HT-29 (cell line): ENCODE data around the gene FJX1. TPM values are rescaled to one million over a fixed set of nuclear protein-coding genes. Genes with fewer than 3 reads are reported as not detected.
"Not testable (repeated sequence)": the region's sequence is repeated elsewhere in the genome, so short reads cannot be mapped to it uniquely, and the experiment has no call there.

ENCODE experiments used
- DNase-seq: peaks from one replicate; pipeline ENCODE4 v3.0.0-alpha.2; 2015; ENCODE audit warnings: low spot score
- total RNA-seq: library from RNA; depleted of rRNA; stranded (reverse); fragments of >200 nt; shearing (Covaris generic); gene quantifications from 2 replicates; pipeline ENCODE4 v1.2.3, GENCODE V29; 2014

FJX1 gene
- total RNA-seq, 1 experiment from 2014 or later, result 6.1 TPM

DNA sequence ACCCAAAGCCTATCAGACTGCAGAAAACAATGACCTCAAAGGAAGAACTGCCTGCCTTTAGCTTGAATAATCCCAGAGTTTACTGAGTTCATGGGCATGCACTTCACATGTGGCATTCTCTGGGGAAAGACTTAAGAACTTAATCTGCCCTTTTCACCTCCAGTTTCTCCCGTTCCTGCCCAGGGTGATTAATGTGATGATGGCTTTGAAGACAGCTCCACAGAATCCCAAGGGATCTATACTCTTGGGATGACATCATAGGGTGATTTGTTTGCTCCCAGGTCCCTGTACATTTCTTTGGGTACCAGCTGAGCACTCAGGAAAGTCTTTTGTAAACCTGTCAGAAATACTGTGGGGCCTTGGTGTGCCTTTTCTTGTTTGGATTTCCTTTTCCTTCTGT is 14.0 kb downstream of the FJX1 start:
- DNase-seq, result no peak

DNA sequence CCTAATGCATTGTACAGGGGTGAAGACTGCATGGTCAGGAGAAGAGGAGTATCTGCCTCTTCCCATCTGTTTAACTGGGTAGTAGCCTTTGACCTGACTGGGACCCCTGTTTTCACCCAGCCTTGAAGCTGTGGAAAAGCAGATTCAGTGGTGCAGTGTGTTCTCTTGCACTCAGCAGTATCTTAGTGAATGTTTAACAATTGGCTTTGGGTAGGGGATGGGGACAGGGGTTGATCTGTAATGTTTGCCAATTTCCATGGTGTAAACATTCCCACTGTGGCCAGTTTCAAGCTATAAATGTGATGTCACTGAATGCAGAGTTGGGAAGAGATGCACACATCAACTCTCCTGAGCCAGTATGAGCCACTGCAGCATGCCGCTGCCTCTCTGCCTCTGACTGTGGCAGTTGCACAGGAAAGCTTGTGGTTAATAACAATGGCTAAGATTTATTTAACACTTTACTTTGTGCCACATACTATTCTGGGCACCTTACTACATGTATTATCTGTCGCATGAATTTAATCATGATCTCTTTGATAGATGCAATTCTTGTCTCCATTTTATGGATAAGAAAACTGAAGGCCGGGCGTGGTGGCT is 15.7 kb downstream of the FJX1 start:
- no peak for DNase-seq

DNA sequence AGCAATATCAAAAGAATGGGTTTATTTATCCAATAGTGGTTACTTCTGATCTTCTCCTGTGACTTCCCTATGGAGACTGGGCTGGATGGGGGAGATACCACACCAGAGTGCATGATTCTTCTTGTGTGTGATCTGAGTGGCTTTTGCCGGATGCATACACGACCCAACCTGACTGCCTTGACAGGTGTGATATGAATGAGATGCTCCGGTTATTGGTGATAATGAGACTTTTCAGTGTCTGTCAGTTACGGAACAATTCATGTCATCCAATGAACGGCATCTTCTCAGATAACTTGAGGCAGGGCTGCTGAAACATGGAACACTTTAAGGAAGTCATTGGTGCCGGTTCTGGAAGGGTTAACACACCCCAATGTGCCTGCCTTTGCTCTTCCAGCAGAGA is 17.7 kb downstream of the FJX1 start:
- DNase-seq, result no peak

DNA sequence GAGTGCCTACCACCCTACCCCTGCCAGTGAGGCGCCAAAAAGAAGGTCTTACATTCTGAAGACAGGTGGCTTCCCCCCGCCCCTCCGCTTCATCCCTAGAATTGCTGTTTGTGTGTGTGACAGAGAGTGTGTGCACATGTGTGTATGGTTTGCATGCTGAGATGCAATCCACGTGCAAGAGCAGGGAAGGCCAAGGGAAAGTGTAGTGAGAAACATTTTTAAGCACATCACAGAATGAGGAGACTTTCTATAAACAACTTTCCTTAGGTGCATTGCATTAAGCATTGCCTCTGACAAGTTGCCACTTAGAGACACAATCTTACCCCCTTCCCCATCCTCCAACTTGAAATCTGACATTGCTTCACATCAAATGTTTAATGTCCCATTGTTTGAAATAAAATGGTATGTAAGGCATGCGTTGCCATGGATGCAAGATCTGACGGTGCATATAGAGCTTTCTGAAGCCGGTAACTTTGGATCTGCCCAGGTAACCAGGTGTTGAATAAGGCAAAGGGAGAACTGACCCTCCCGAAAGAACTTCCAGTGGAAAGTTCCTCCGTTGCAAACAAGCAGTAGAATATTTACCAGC is 21.4 kb downstream of the FJX1 start:
- no peak for DNase-seq

DNA sequence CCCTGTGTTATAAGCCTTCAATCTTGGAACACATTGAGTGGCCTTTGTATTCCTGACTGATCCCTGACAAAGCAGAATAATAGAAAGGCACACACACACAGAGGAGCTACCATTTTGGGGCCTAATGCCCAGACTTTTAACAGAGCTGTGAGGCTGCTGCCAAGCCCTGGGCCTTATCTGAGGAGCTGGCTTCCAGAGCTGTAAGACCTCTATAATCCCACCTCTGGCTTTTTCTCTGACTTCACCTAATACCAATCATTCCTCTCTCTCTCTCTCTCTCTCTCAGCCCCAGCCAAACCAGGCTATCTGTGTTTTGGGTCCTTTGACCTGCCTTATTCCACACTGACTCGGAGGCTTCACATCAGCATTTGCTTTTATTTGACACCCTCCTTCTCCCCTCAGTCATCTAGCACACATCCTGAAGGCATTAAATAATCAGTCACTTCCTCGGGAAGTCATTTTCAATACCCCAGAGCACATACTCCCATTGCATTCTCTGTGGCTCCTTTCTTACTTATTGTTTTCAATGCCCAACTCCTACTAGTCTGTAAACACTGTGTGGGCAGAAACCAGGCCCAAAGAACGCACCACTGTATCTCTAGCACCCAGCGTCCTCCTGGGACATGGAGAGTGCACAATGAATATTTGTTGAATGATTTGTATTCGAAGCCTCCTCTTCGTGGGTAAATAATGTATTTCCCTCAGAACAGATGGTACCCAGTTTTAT is 23.1 kb downstream of the FJX1 start:
- DNase-seq, result no peak

DNA sequence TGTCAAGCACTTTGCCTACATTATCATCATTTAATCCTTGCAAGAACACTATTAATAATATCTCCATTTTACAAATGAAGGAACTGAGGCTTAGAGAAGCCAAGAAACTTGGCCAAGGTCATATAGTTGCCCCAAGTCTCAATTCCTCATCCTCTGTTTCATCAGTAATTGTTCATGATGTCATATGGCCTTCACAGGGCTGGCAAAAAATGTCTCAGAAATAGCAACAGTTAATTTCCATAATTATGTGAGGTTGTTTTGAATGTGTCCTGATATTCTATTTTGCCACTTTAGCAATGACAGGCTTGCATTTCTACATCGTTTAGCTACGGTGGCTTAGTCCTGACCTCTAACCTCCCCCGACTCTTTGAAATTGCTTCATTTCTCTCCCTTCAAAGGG is 23.7 kb downstream of the FJX1 start:
- DNase-seq, result no peak

DNA sequence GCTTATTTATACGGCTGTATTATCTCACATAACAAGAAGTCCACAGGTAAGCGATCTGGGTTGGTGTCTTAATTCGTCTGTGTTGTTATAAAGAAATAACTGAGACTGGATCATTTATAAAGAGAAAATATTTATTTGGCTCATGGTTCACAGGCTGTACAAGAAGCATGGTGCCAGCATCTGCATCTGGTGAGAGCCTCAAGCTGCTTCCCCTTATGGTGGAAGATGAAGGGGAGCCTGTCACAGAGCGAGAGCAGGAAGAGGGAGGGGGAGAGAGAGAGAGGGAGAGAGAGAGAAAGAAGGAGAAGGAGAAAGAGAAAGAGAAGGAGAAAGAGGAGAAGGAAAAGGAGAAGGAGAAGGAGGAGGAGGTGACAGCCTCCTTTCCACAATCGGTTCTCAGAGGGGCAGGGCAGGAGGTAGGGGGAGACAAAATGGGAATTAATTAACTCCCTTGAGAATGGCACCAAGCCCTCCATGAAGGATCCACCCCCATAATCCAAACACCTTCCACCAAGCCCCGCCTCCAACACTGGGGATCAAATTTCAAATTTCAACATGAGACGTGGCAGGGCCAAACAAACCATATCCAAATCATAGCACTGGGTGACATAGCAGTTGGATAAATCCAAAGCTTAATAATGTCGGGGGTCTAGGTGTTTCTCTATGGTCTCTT is 29.3 kb downstream of the FJX1 start:
- DNase-seq, result no peak

DNA sequence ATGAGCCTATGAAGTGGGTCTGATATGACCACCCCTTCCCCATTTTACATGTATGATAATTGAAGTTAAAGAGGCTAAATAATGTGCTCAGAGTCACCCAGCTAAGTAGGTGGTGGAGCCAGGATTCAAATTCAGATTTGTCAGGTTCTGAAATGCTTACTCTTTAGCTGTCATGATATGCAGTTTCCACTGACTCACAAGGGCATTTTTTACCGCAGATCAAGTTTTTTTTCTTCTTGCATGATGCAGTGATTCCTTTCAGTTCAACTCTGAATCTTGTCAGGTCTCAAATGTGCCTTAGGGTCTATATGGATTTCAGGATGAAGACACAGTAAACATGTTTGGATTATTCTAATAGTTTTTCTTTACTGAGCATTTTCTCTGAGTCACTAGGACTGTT is 31.7 kb downstream of the FJX1 start:
- no peak for DNase-seq

DNA sequence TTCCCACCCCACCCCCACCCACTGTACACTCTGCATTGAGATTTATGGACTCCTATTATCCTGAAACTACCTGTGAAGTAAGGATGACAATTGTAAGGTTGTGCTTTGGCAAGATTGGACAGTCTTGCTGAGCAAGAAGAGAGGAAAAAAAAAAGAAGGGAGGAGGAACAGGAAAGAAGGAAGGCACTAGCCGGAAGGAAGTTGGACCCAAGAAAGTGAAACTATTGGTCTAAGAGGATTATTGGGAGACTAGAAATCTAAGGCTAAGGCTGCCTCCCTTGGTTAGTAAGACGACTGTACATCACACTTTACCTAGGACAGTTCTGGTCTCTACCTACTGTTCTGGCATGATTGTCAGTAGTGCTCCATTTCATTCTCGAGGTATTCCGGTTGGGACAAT is 32.2 kb downstream of the FJX1 start:
- DNase-seq, result no peak

DNA sequence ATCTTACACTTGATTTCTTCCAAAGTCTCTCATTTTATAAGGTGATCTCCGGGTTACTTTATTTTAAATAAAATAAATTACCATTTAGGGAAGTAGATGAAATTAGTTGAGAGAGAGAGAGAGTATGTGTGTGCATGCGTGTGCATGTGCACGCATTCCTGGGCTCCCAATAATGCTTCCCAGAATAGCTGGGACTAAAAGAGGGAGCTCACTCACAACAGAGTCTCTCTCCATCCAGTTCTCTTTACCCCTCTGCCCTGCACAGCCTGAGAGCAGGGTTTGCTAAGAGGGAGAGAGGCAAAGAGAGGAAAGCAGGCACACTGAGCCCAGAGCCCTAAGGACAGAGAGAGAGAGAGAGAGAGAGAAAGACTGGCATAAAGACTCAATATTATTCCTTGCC is 33.0 kb downstream of the FJX1 start:
- DNase-seq, result no peak

DNA sequence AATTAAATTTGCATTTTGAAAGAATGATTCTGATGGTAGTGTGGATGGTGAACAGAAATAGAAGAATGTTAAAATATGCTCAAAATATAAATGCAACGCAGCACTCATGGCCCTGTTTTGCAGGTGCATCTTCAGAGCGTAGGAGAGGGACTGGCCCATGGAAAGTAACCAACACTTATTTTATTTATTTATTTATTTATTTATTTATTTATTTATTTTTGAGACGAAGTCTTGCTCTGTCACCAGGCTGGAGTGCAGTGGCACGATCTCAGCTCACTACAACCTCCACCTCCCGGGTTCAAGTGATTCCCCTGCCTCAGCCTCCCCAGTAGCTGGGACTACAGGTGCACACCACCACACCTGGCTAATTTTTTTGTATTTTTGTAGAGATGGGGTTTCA is 34.5 kb downstream of the FJX1 start:
- not testable (repeated sequence) for DNase-seq

DNA sequence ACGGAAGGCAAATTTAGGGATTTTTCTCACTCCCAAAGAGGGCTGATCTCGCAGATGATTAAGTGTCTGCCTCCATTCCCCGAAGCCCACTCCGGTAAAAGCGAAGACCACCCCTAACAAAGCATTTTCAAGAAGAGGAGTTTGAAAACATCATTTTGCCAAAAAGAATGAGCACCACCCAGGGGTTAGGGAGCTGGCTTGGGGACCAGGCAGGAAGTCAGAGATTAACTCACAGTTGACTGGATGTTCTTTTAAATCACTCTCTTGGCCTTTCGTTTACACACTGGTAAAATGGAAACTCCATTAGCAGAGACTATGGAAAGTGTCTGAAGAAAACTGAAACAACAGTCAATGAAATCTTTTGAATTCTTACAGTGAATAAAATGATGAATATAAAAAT is 36.5 kb downstream of the FJX1 start:
- no peak for DNase-seq

DNA sequence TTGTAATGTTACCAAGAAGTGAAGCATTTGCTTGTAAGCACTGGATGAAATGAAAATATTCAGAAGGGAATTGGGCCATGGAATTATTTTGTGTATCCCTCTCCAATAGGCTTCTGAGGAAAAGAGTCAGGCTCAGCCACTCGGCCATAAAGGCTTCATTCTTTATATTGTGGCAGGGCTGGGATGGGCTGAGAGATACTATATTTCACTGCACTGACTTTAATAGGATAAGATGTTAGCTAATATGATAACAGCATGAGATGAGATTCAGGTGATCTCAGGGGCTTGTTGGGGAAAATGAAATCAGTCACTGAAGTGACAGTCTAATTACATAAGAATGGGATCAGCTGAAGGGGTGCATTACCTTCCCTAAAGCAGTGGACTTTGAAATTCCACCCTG is 37.0 kb downstream of the FJX1 start:
- no peak for DNase-seq

DNA sequence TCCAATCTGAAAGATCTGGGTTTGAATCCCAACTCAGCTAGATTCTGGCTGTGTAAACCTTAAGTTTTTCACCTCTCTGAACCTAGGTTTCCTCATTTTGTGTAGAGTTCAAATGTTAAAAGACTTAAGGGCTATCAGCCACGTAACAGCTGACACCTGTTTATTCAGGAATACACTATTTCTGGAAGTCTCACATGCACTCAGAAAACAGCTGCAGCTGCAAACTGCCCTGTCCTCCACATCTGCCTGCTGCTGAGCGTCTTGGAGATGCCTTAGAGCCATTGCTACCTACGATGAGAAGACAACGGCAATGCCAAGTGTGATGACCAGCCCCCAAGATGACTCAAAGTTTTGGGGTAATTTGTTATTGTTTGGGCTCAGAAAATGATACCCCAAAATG is 37.6 kb downstream of the FJX1 start:
- DNase-seq, result no peak

DNA sequence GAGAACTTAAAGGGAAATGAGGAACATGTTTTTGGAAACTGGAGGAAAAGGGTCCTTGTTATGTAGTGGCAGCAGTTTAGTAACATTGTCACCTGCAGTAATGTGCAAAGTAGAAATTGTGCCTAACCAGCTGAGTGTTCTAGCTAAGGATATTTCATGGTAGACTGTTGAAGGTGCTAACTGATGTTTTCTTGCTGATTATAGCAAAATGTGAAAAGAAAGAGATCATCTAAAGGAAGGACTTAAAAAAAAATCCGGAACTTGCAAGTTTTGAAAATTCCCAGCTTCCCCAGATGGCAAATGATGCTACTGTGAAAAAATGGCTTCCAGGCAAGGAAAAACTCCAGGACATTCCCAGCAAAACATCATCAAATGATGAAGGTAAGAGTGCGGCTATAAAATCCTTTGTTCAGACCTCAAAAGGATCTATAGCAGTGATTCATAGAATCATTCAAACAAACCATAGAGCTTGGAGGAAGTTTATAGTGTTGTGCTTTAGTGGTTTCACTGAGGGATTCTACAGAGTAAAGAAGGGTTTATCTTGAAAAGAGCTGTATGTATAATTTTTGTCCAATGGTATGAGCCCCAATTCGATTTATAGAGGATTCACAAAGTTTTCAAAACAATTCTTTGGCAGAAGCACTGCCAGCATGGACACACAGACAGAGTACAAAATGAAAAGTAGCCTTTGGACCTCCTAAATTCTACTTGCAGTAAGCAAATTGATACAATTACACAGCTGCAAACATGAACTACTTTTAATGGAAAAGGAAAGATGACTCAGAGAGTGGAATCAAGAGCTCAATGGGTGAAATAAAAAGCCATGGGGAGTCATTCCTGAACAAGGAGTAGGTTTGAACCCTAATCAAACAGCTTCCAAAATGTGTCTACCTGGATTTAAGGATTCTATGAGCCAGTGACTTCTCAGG is 40.0 kb downstream of the FJX1 start:
- no peak for DNase-seq

DNA sequence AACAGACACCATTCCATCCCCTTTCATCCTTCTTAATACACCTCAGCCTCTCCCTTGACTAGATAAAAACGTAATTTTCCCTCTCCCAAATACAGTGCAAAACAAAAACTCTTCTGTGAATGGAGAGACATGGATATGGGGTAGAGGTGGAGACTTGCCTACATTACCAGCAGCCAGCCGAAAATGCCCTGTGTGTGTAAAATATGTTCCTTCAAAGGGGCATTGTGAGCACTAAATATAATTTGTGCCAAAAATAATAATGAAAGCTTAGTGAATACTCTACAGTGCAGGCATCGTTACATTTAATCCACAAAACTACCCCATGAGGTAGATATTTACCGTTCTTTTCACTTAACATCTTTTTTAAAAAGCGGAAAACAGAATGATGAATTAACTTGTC is 43.3 kb downstream of the FJX1 start:
- DNase-seq, result no peak

DNA sequence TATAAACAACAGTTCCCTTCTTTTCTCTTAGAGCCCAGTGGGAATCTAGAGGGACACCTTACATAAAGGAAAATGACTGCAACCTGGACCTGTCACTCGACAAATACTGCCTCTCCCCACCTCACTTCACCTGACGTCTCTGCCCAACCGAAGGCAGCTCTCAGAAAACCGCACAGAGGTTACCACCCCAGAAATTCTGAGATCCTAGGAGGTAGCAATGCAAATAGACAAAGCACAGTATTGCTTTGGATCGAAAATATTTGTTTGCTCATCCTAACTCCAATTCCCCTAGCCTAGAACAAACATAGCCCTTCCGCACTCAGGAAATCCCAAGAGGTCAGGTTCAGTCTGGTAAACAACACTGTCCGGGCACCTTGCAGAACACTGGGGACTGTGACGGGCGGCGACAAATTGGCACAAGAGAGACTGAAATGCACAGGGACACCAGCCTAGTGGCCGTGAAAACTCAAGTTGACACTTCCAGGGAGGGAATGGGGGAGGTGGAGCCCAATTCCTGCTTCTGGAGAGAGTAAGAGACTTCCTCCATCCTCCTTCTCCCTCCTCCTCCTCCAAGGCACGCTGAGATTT is 43.9 kb downstream of the FJX1 start:
- no peak for DNase-seq

DNA sequence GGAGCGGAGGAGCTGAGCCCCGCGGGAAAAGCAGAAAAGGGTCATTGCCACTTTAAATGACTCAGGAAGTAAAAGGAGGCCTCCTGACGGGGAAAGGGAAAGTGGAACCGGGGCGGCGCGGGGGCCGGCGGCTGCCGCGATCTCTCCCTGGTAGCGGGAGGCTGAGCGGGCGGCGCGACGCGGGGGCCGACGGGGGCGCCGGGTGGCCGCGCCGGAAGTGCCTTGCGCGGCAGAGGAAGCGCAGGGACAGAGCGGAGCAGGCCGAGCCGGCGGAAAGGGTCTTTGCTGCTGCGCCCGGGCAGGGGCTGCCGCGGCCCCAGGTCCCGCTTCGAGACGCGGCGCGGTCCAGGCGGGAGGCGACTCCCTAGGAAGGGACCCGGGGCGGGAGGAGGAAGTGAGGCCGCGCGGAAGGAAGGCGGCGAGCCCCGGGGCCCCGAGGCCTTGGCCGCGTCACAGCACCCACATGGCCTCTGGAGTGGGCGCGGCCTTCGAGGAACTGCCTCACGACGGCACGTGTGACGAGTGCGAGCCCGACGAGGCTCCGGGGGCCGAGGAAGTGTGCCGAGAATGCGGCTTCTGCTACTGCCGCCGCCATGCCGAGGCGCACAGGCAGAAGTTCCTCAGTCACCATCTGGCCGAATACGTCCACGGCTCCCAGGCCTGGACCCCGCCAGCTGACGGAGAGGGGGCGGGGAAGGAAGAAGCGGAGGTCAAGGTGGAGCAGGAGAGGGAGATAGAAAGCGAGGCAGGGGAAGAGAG is 44.6 kb downstream of the FJX1 start, which contains the start of gene TRIM44:
Gene TRIM44 (plus strand): TSS at position 127 of the 759 bp plus-strand sequence. CDS start 337 bp downstream, at position 464.
- DNase-seq, result peak; percentile 89

DNA sequence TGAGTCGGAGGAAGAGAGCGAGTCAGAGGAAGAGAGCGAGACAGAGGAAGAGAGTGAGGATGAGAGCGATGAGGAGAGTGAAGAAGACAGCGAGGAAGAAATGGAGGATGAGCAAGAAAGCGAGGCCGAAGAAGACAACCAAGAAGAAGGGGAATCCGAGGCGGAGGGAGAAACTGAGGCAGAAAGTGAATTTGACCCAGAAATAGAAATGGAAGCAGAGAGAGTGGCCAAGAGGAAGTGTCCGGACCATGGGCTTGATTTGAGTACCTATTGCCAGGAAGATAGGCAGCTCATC is 45.1 kb downstream of the FJX1 start:
- DNase-seq, result no peak

DNA sequence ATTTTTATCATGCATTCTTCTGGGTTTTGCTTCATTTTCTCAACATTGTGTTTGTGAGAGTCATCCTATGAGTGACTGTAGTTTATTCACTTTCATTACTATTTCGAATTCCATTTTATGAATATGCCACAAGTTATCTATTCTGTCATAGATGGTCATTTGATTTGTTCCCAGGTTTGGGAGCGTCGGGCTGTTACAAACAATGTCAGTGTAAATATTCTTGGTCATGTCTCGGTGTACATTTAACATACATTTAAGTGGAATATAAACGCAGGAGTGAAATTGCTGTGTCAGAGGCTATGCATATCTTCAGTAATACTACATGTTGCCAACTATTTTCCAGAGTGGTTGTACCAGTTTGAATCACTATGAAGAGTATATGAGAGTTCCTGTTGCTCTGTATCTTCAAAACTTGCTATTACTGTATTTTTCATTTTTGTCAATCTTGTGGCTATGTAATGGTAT is 46.7 kb downstream of the FJX1 start:
- DNase-seq, result no peak
